ENCODE results near the gene SNX15.
A peak's percentile ranks its signal among the peaks of the same experiment; 100 is the strongest.
"Not testable (repeated sequence)": the region's sequence is repeated elsewhere in the genome, so short reads cannot be mapped to it uniquely, and the experiment has no call there.

Gene SNX15

DNA sequence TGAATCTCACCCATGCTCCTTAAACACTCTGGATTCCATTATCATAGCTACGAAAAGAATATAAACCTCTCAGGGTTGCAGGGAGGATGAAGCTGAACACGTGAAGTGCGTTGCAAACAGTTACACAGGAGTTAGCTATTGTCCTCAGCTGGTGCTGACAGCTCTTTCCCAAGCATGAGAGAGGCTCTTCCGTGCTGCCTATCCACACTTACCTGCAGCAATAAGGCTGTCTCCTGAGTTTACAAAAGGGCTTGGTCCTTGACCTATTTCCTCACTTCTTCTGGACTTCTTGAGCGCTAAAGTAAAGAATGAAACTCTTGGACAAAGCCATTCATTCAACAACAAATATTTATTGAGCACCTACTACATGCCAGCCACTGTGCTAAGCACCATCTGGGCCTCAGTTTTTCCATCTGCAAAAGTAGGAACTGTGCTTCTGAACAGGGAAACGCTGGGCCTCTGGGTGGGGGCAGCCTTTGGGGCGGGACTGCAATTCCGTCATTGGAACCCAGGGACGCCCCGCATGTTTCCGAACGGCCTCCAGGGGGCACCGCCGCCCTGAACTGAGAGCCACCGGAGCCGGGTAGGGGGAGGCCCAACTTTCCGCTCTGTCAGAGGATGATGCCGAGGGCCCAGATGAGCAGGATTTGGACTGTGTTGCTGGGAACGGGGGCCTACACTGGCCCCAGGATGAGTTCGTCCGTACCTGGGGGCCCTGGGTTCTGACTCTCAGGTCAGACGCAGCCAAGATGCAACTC, 13.9 kb upstream of the SNX15 start:
- TF ChIP-seq Cebpa-rat (IDR thresholded peaks at IDR 0.05): no peak
- H3K4me2 ChIP-seq: peak overlapping the region; percentile 78 to 94 (median 84)
- peak overlapping the region; percentile 88 to 94 (median 91) for H3K9ac ChIP-seq
- peaks cover 35 to 53% (median 48%) of the 10 kb centered on the region in 10 experiments for H3K4me1 ChIP-seq
- peak overlapping the region; percentile 84 to 97 (median 95) for H3K27ac ChIP-seq
- H3K36me3 ChIP-seq: peaks cover 3 to 12% (median 9%) of the 10 kb centered on the region in 11 experiments; a peak in 21 of 22 replicates
- peak overlapping the region; percentile 64 to 89 (median 79) for H3K4me3 ChIP-seq
- no peaks in the 10 kb centered on the region for H3K27me3 ChIP-seq
- no peaks in the 10 kb centered on the region for H4K20me1 ChIP-seq
- H3K9me3 ChIP-seq (replicated peaks in 1 of 11): no peaks in the 10 kb centered on the region

DNA sequence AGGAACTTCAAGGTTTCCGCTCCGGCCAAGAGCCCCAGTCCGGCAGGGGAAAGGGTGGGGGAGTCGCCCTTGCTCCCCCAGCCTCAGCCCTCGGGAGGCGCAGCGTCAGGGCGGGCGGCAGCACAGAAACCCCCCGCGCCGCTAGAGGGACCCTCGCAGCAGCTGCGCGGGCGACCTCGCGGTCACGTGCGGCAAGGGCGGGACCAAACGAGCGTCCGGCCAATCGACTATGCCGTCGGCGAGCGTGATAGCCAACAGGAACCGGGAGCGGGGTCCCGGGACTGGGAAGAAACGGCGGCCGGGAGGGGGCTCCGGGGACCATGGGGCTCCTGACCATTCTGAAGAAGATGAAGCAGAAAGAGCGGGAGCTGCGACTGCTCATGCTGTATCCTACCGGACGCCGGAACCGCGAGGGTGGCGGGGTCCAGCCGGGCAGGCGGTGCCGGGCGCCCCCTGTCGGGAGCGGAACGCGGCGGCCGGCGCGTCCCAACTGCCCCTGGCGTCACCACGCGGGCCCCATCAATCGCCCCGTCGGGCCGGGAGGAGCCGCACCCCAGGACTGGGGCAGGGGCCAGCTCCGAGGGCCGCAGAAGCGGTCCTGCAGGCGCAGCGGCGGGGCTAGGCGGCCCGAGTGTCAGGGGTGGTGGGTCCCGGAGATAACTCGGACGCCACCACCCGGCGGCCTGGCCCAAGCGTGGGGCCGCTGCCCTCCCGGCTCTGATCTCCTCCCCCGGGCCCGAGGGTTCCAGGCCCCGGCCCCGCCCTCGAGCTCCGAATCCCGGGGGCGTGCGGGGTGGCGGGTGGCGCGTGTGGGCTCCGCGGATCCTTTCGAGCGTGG, 13.1 kb upstream of the SNX15 start, which contains the start of gene ARL2:
ARL2 (plus strand) TSS at position 273 of the 838 bp plus-strand sequence; CDS start at position 321, 48 bp downstream.
- H3K4me2 ChIP-seq: peak within 1 kb of the TSS; percentile 78 to 94 (median 84)

GRCh38 chr11:65014726-65015227, 12.5 kb upstream of the SNX15 start:
- H3K27me3 ChIP-seq: no peaks in the 10 kb centered on the region
- no peaks in the 10 kb centered on the region for H4K20me1 ChIP-seq
- H3K9ac ChIP-seq: peak overlapping the region; percentile 88 to 94 (median 91)
- peak overlapping the region; percentile 84 to 97 (median 95) for H3K27ac ChIP-seq
- peak overlapping the region; percentile 64 to 89 (median 79) for H3K4me3 ChIP-seq
- peaks cover 35 to 53% (median 48%) of the 10 kb centered on the region in 10 experiments for H3K4me1 ChIP-seq
- TF ChIP-seq Cebpa-rat (IDR thresholded peaks at IDR 0.05): no peak
- H3K9me3 ChIP-seq (replicated peaks in 1 of 11): no peaks in the 10 kb centered on the region
- H3K36me3 ChIP-seq: peaks cover 13 to 26% (median 20%) of the 10 kb centered on the region in 11 experiments; a peak in 21 of 22 replicates
- H3K4me2 ChIP-seq: peak overlapping the region; percentile 78 to 94 (median 84)

More for the DNA sequence above, 13.1 kb upstream of the SNX15 start, which contains the start of gene ARL2:
- H3K4me1 ChIP-seq: peaks cover 35 to 53% (median 48%) of the 10 kb centered on the region in 10 experiments
- H3K4me3 ChIP-seq: peak within 1 kb of the TSS; percentile 64 to 89 (median 79)
- no peaks in the 10 kb centered on the region for H3K27me3 ChIP-seq
- H3K9me3 ChIP-seq (replicated peaks in 1 of 11): no peaks in the 10 kb centered on the region
- H3K27ac ChIP-seq: peak within 1 kb of the TSS; percentile 84 to 97 (median 95)
- H3K9ac ChIP-seq: peak within 1 kb of the TSS; percentile 88 to 94 (median 91)
- H4K20me1 ChIP-seq: no peaks in the 10 kb centered on the region
- peaks cover 10 to 20% (median 16%) of the 10 kb centered on the region in 11 experiments; a peak in 21 of 22 replicates for H3K36me3 ChIP-seq
- TF ChIP-seq Cebpa-rat (IDR thresholded peaks at IDR 0.05): no peak

DNA sequence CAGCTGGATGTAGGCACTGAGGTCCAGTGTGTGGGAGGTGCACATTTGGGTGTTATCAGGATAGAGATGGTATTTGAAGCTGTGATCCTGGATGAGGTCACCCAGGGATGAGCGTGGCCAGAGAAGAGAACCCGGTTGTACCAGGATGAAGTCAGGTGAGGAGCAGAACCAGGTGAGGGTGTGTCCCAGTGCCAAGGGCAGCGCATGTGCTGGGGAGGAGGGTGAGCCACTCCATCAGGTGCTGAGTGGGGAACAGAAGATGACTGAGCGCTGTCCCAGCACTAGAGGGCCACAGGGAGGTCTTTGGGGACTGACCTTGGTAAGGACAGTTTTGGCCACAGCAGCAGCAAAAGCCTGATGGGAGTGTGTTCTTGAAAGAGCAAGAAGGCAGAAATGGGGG, 10.5 kb upstream of the SNX15 start:
- peaks cover 35 to 41% (median 38%) of the 10 kb centered on the region in 10 experiments for H3K4me1 ChIP-seq
- H4K20me1 ChIP-seq: peaks cover 0 to 4% (median 0%) of the 10 kb centered on the region in 11 experiments; a peak in 1 of 22 replicates
- peaks cover 20 to 45% (median 38%) of the 10 kb centered on the region in 11 experiments for H3K36me3 ChIP-seq
- H3K4me3 ChIP-seq: no peak overlapping the region
- peak overlapping the region in 1 of 11 experiments; percentile 11; a peak in 1 of 22 replicates for H3K27ac ChIP-seq
- H3K9me3 ChIP-seq (replicated peaks in 1 of 11): no peaks in the 10 kb centered on the region
- peak overlapping the region; percentile 31 to 94 (median 84) for H3K4me2 ChIP-seq
- TF ChIP-seq Cebpa-rat (IDR thresholded peaks at IDR 0.05): no peak
- H3K9ac ChIP-seq: peak overlapping the region in 6 of 11 experiments; percentile 3 to 48 (median 27); a peak in 9 of 22 replicates
- no peaks in the 10 kb centered on the region for H3K27me3 ChIP-seq

GRCh38 chr11:65017937-65018336, 9.3 kb upstream of the SNX15 start:
- TF ChIP-seq Cebpa-rat (IDR thresholded peaks at IDR 0.05): no peak
- no peaks in the 10 kb centered on the region for H3K27me3 ChIP-seq
- no peak overlapping the region for H3K27ac ChIP-seq
- peaks cover 20 to 52% (median 41%) of the 10 kb centered on the region in 11 experiments for H3K36me3 ChIP-seq
- H4K20me1 ChIP-seq: peaks cover 0 to 4% (median 0%) of the 10 kb centered on the region in 11 experiments; a peak in 1 of 22 replicates
- H3K4me2 ChIP-seq: no peak overlapping the region
- no peak overlapping the region for H3K4me3 ChIP-seq
- H3K4me1 ChIP-seq: peaks cover 31 to 45% (median 37%) of the 10 kb centered on the region in 10 experiments
- H3K9me3 ChIP-seq (replicated peaks in 1 of 11): no peaks in the 10 kb centered on the region
- no peak overlapping the region for H3K9ac ChIP-seq

DNA sequence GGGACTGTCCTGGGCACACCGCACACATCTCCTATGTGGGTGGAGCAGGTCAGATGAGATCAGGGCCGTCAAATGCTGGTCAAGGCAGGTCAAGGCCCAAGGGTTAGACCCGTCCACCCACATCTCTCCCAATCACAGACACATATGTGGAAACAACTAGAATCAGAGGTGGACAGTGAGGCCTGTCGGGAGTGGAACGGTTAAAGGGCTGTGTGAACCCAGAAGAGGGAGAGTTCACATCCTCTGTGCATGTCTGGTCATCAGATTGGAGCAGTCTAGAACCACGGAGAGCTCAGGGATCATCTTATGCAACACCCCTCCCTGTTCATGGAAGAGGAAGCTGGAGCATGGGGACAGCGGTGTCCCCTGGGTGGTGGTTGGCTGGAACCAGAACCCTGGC, 7.4 kb upstream of the SNX15 start:
- H3K27ac ChIP-seq: no peak overlapping the region
- peaks cover 20 to 52% (median 41%) of the 10 kb centered on the region in 11 experiments for H3K36me3 ChIP-seq

DNA sequence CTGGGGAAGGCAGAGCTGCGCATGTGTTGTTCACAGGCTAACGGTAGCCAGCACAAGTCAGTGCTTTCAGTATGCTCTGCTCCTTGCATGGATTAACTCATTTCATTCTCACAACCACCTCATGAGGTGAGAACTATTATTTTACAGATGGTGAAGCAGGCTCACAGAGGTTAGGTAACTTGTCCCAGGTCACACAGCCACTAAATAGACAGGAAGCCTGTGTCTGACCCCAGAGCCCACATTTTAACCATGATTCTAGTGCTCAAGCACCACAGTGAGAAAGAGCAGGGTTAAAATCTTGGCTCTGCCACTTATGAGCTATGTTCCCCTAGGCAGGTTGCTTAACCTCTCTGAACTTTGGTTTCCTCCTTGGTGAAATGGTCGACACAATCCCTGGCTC, 6.2 kb upstream of the SNX15 start:
- Histone ChIP-seq H3K27me3 (no peaks in the 10 kb centered on the region), H3K4me2 (no peak overlapping the region), H3K4me1 (peaks cover 14 to 27% (median 18%) of the 10 kb centered on the region in 10 experiments), H4K20me1 (peaks cover 0 to 4% (median 0%) of the 10 kb centered on the region in 11 experiments; a peak in 1 of 22 replicates), H3K9ac (no peak overlapping the region), H3K27ac (no peak overlapping the region), H3K36me3 (peaks cover 20 to 52% (median 41%) of the 10 kb centered on the region in 11 experiments), H3K9me3 (replicated peaks in 1 of 11) (no peaks in the 10 kb centered on the region), H3K4me3 (no peak overlapping the region)
- no peak for TF ChIP-seq Cebpa-rat (IDR thresholded peaks at IDR 0.05)

More for the DNA sequence above, 7.4 kb upstream of the SNX15 start:
- Histone ChIP-seq H3K9me3 (replicated peaks in 1 of 11) (no peaks in the 10 kb centered on the region), H3K4me3 (no peak overlapping the region), H3K4me1 (peaks cover 26 to 39% (median 30%) of the 10 kb centered on the region in 10 experiments), H4K20me1 (peaks cover 0 to 4% (median 0%) of the 10 kb centered on the region in 11 experiments; a peak in 1 of 22 replicates), H3K4me2 (no peak overlapping the region), H3K27me3 (no peaks in the 10 kb centered on the region), H3K9ac (no peak overlapping the region)
- no peak for TF ChIP-seq Cebpa-rat (IDR thresholded peaks at IDR 0.05)

DNA sequence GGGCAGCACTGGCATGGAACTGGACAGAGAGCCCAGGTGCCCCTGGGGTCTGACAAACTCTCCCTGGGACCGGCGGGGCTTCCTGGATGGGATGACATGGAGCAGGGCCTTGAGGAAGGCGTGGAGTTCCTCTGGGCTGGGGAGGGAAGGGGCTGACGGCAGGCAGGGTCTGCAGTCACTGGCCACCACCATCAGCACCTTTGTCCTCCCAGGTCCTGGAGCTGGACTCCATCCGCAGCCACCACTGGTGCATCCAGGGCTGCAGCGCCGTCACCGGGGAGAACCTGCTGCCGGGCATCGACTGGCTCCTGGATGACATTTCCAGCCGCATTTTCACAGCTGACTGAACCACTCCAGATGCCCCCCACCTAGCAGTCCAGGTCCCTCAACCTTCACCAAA, 5.7 kb upstream of the SNX15 start:
- Histone ChIP-seq H3K27me3 (no peaks in the 10 kb centered on the region), H3K9ac (no peak overlapping the region; a peak in 1 of 22 replicates), H3K4me2 (no peak overlapping the region), H4K20me1 (peaks cover 0 to 4% (median 0%) of the 10 kb centered on the region in 11 experiments; a peak in 1 of 22 replicates), H3K4me1 (peaks cover 9 to 23% (median 13%) of the 10 kb centered on the region in 10 experiments), H3K4me3 (no peak overlapping the region), H3K36me3 (peaks cover 20 to 52% (median 41%) of the 10 kb centered on the region in 11 experiments), H3K27ac (no peak overlapping the region), H3K9me3 (replicated peaks in 1 of 11) (no peaks in the 10 kb centered on the region)
- no peak for TF ChIP-seq Cebpa-rat (IDR thresholded peaks at IDR 0.05)

GRCh38 chr11:65023502-65023901, 3.7 kb upstream of the SNX15 start:
- H3K36me3 ChIP-seq: peaks cover 15 to 38% (median 30%) of the 10 kb centered on the region in 11 experiments
- H3K27ac ChIP-seq: not testable (repeated sequence)

More at GRCh38 chr11:65023502-65023901, 3.7 kb upstream of the SNX15 start:
- not testable (repeated sequence) for H3K27me3 ChIP-seq; H3K4me2 ChIP-seq; H3K4me3 ChIP-seq; H3K9ac ChIP-seq; H4K20me1 ChIP-seq; H3K9me3 ChIP-seq (replicated peaks in 1 of 11)
- peaks cover 10 to 26% (median 14%) of the 10 kb centered on the region in 10 experiments for H3K4me1 ChIP-seq

Data from BLaER1 treated with 17β-estradiol and CSF1 and Interleukin-3, amounts not matched to agents 10 nM and 100 nM (cell line).